Measurements from ENCODE around the gene DBN1.

DBN1 gene

GRCh38 chr5:177473443-177474001, at the start of gene DBN1:
TSS of gene DBN1 (minus strand) at chr5:177473634. CDS start at chr5:177473521, 113 bp downstream.
- no peak for DNase-seq

GRCh38 chr5:177520916-177521513, 47.6 kb upstream of the DBN1 start:
- DNase-seq, result no peak

- DNase-seq, result no peak
These were observed 46.8 kb upstream of the DBN1 start for GRCh38 chr5:177520271-177520670.

GRCh38 chr5:177519463-177520235, 46.2 kb upstream of the DBN1 start:
- DNase-seq, result no peak

GRCh38 chr5:177516601-177517568, 43.5 kb upstream of the DBN1 start, which contains the start of gene DDX41:
TSS of gene DDX41 (minus strand) at chr5:177516961. CDS start at chr5:177516945, 16 bp downstream.
- DNase-seq, result peak; percentile 98

- DNase-seq, result no peak
These were observed 42.1 kb upstream of the DBN1 start for GRCh38 chr5:177515580-177515979.

GRCh38 chr5:177514541-177514940, 41.1 kb upstream of the DBN1 start:
- no peak for DNase-seq

GRCh38 chr5:177513500-177513899, 40.1 kb upstream of the DBN1 start:
- no peak for DNase-seq

GRCh38 chr5:177512736-177513380, 39.4 kb upstream of the DBN1 start:
- no peak for DNase-seq

- DNase-seq, result no peak
These were observed 38.6 kb upstream of the DBN1 start for GRCh38 chr5:177511796-177512675.

- no peak for DNase-seq
These were observed 37.7 kb upstream of the DBN1 start for GRCh38 chr5:177511181-177511580.

- DNase-seq, result no peak
These were observed 37.2 kb upstream of the DBN1 start for GRCh38 chr5:177510567-177511053.

- DNase-seq, result no peak
These were observed 36.6 kb upstream of the DBN1 start for GRCh38 chr5:177509991-177510566.

GRCh38 chr5:177509381-177509951, 36.0 kb upstream of the DBN1 start, which contains the start of gene DOK3:
TSS of gene DOK3 (minus strand) at chr5:177509826. CDS start at chr5:177509540, 286 bp downstream.
- no peak for DNase-seq

- DNase-seq, result no peak
These were observed 35.4 kb upstream of the DBN1 start for GRCh38 chr5:177508837-177509236.

- no peak for DNase-seq
These were observed 34.8 kb upstream of the DBN1 start for GRCh38 chr5:177508221-177508611.

GRCh38 chr5:177507596-177508220, 34.3 kb upstream of the DBN1 start:
- no peak for DNase-seq

- no peak for DNase-seq
These were observed 33.7 kb upstream of the DBN1 start for GRCh38 chr5:177507165-177507564.

- no peak for DNase-seq
These were observed 31.6 kb upstream of the DBN1 start for GRCh38 chr5:177505075-177505474.

Measured in activated CD8-positive, alpha-beta memory T cell treated with anti-CD3 and anti-CD28 coated beads for 24 hours (primary cell).